COR-L47 (cell line): ENCODE results near the gene SLC29A3.

ENCODE experiments used
- DNase-seq: peaks from one replicate; lab custom pipeline; 2025; lab: John Stamatoyannopoulos, UW

The SLC29A3 gene

DNA sequence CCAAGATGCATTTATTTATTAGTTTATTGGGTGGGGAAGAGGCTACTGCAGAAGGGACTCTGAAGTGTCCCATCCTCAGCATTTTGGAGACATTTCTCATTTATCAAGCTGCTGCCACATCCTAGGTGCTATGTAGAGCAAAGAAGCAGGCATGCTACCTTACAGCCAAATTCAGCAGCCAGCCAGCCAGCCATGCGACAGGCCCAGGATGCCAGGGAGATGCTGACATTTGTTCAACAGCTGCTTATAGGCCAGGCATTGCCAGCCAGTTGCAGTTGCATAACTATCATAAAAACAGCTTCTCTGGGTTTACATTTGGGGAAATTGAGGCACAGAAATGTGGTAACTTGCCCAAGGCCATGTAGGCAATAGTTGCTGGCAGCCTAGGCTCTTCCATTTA, 2.3 kb downstream of the SLC29A3 start:
- DNase-seq = no peak

DNA sequence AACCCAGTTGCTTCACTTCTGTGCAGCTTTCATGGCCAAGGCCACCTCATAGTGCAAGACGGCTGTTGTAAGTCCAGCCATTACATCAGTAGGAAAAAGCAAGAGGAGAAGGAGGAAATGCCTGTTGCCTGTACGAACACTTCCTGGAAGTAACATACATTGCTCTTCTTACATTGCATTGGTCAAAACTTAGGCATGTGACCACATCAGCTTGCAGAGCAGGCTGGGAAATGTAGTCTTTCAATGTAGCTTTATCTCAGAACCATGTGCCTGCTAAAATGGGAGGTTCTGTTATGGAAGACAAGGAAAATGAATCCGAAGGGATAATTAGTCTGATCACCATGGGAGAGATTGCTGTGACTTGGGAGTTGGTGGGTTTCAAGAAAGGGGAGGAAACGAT, 4.3 kb downstream of the SLC29A3 start:
- DNase-seq = no peak

DNA sequence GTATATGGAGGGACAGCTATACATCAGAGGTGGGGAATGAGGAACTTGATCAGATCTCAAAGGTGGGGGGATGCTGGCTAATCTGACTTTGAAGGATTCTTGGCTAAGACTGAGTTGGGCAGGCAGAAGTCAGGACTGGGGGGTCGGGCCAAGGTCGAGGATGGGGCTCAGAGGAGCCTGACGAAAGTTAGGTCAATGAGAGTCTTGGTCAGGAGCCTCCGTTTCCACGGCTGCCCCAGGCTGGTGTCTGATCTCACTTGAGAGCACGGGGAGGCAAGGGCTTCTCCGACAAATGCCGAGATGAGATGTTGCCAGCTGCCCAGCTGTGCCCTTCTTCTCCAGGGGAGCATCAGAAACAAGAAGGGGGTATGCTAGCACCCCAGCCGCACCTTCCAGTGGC, 5.7 kb downstream of the SLC29A3 start:
- no peak for DNase-seq

DNA sequence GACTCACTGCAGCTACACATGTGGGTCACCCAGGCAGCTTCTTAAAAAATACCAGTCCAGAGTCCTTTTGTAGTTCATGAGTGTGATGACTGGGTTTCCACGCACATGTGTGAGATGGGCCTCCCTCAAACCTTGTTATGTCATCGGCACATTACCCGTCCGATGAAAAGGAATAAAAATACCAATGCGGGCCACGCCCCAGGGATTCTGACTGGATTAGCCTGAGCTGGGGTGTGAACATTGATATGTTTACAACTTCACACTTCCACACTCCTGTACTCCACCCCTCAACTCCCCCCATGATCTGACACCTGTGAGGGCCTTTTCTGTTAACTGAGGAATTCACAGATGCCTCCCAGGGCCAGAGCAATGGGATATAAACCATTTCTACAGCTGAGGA, 6.2 kb downstream of the SLC29A3 start:
- DNase-seq = no peak

DNA sequence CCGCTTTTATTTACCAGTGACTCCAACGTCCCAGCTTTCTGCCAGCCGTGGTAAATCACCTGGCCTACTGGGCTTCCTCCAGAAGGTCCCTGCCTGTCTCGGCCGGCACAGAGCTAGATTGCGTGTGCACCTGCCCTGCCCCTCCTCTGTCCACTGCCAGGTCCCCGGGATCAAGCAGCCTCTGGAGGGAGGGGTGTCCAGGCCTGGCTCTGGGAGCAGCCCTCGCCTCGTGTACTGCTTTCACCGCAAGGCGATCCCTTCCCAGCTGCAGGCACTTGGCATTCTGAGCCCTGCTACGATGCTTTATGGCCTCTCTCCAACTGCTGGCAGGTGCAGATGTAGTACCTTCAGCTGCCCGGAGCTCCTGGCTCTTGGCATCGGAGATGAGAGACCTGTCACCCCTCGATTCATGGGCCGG, 7.4 kb downstream of the SLC29A3 start:
- DNase-seq = peak; percentile 68

DNA sequence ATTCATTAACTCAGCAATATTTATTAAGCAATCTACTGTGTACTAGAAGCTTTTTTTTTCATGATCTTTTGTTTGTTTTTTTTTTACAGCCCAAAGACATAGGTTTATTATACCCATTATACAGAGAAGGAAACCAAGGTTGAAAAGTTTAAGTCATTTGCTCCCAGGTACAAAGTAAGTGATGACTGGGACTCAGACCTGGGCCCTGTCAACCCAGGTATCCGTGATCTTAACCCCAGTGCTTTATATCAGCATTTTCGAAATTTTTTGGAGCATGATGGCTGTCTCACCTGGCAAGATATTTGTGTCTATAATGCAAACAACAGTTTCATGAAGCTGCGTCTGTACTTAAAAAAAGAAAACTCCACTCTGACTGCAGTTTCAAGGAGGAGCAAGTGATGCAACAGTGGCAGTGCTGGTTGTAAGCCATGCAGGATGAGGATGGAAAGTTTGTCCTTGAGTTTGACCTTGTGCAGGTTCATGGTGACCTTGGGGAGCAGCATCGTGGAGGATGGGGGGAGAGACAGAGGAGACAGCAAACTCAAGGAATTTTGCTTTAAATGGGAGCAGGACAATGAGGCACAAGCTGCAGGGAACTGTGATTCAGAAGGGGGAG, 11.8 kb downstream of the SLC29A3 start:
- no peak for DNase-seq

DNA sequence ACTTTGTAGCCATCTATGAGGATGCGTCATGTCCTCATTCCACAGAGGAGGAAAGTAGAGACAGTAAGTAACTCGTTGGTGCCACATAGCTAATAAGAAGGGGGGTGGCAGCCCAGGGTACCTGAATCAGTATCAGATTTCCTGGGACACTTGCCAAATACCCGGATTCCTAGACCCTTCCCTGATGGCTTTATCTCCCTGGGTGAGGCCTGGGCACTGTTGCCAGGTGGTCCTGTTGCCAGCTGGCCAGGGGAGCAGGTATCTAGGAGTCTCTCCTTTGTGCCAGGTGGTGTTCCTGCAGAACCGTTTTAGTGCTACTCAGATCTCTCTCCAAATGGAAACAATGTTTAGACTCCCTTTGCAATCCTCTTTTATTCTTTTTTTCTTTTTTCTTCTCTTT, 12.7 kb downstream of the SLC29A3 start:
- DNase-seq = peak; percentile 54

DNA sequence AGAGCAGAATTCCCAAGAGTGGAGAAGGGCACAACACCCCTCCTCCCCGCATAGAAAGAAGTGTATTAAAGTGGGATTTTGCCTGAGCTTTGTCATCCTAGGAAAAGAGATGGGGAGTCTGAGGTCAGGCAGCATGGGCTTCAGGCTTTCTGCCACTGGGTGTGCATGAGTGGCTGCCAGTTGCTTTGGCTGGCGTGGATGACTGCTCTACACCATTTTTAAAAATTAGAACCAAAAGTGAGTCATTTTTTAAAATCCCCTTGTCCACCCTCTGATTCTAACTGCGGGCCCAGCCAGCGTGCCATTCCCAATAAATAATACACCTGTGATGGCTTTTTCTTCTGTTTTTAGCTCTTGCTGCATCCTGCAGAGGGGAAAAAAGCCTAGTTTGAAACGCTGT, 13.4 kb downstream of the SLC29A3 start:
- DNase-seq = no peak

DNA sequence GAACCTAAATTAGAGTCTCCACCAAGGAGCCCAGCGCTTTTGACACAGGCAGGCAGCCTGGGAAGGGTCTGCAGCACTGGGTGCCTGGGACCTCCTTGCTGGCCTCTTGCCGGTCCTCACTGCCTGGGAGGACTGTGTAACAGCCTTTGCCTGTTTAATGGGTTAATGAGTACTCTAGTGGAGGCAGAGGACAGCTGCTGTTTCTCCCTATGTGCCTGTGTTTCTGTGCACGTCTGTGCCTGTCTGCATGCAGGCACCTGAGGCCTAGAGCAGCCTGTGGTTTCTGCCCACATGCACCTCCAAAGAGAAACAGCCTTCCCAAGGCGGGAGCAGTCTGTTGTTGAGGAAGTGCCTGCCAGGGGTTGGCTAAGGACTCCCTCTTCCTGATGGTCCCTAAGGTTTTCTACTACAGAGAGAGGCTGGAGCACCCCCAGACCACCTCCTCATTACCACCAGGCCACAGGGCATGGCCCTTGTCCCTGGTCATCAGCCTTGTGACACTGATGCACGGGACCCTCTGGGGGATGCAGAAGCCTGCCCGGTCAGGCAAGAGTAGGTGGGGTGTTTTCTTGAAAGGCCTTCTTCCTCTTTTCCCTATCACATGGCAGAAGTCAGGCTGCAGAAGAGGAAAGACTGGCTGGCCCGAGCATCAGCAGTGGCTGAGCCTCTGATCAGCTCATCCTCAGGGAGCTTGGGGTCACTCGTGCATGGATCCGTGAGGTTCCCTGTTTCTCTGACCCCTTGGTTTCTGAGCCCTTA, 14.2 kb downstream of the SLC29A3 start:
- DNase-seq = no peak

DNA sequence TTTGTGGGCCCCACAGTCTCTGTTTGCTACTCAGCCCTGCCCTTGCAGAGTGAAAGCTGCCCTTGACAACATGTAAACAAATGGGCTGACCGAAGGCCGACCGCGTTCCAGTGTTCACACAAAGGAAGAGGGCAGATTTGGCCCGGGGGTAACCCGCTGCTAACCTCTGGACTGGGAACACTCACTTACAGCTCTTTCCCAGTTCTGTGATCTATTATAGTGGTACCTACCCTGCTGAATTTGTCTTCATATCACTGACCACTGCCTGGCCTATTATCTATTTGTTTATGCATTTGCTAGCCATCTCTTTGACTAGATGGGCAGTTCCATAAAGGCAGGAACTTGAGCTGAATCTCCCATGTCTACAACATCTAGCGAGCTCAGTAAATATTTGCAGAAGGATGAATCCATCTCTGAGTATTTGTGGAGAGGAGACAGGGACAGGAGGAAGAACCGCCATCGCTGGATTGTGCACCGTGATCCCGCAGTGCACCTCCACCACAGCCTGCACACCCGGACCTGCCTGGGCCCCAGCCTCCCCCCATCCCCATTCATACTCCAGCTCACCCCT, 15.2 kb downstream of the SLC29A3 start:
- no peak for DNase-seq

DNA sequence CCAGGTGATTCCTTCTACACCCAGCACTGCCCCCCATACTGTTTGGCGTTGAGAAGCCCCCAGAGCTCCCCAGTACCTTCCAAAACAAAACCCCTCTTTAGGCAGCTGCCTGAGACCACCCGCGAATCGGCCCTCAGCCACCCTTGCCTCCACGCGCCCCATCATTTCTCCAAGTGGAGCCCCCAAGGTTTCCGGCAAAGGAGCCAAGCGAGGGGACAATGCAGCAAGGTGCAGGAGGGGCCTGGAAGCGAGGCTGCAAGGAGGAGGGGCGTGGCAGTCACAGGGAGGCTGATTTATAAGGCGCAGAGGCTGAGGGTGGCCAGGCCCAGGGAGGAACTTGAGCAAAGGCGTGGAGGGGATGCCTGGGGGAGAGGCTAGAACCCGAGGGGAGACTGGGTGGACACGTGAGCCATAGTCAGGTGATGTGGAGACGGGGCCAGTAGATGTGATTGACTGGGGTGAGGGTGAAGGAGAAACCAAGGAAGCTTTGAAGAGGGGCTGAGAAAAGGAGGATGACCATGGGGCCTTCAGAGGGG, 16.2 kb downstream of the SLC29A3 start:
- DNase-seq = no peak

DNA sequence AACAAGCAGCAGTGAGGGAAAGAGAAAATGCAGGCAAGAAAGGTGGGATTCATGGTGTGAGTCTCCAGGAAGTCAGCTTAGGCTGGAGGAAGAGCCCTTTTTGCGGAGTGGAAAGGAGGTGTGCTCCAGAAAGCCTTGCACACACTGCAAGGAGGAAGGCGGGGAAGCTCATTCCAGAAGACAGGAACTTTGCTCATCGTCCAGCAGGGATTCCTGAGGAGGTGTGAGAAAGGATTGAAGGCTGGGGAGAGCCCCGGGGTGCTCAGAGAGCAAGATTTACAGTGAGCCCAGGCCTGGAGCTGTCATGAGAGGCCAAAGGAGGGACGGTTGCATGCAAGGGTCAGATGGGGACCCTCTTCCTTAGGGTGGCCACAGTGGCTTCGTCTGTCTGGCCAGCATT, 17.6 kb downstream of the SLC29A3 start:
- DNase-seq = no peak

DNA sequence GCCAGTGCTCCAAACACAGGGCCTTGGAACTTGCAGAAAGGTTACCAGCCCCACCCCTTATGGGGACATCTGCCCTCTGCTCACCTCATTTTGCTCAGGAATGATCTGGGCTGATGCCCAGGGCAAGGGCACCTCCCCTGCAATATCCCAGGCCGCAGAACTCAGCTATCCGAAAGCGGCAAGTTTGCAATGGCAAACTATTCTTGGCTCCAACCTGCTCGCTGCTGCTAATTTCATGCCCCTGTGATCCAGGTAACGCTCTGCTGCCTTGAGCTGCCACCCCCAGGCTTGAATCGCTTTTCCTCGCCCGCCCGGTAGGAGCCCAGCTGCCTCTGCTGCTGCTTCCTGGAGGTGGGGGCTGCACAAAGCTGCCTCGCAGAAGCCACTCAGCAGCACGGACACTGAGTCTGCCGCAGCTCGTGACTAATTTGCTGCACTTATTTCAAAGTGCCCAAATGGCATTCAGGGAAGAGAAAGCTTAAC, 18.2 kb downstream of the SLC29A3 start:
- no peak for DNase-seq

DNA sequence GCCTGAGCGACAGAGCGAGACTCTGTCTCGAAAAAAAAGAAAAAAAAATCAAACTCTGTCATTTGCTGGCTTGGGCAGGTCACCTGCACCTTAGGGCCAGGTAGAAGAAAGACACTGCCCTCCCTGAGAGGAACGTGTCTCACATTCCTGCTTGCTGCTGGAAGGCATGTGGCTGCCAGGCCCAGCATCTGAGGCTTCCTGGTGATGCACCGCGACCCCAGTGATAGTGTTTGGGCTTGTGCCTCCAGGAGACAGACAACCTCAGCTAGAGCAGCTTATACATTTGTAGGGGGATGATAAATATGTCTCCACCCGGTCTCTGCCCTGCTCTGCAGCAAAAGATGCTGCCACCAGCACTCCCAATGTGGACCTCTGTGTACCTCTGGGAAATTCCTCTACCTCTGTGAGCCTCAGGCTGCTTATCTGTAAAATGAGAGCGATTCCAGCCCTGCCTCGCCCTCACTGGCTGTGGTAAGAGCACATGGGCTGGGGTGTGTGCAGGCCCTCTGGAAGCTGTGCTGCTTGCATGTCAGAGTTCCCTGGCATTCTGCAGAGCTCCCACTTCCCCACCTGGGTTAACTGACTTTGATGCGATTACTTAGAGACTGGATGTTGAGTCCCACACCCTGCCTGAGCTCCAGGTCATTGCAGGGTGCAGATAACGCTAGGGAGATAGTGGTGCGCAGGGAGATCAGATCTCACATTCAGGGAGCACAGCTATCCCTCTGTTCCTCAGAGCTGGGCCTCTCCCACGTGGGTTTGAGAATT, 19.9 kb downstream of the SLC29A3 start:
- no peak for DNase-seq

DNA sequence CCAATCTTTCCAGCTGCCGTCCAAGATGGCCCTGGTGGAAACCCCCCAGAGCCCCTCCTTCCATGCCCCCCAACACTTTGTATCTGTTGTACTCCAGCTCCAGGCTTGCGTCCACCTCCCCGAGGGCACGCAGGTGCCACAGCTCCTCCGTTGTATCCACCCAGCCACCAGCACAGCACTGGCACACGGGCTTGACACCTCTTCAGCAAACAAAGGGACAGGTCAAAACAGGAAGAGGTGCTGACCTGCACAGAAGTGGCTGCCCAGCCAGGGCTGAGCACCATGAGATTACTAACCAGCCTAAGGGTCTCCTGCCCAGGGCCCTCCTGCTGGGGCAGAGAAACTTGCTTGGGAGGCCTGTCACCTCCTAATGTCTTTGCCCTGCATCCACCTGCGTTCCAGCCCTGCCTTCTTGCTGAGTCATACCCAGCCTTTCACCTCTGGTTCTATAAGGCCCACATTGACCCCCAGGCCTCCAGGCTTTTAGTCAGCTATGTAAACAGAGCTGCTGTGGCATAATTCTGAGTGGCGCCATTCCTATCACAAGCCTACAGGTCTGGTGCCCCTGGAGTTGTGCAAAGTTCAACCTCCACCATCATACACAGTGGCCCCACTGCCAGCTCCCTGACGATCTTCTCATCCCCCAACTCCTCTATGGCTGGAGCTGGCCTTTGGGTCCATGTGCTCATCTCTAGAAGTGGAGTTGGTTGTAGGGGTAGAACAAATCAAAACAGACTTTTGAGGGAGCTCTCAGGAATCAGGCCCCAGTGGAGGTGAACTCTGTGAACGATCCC, 20.9 kb downstream of the SLC29A3 start:
- no peak for DNase-seq

DNA sequence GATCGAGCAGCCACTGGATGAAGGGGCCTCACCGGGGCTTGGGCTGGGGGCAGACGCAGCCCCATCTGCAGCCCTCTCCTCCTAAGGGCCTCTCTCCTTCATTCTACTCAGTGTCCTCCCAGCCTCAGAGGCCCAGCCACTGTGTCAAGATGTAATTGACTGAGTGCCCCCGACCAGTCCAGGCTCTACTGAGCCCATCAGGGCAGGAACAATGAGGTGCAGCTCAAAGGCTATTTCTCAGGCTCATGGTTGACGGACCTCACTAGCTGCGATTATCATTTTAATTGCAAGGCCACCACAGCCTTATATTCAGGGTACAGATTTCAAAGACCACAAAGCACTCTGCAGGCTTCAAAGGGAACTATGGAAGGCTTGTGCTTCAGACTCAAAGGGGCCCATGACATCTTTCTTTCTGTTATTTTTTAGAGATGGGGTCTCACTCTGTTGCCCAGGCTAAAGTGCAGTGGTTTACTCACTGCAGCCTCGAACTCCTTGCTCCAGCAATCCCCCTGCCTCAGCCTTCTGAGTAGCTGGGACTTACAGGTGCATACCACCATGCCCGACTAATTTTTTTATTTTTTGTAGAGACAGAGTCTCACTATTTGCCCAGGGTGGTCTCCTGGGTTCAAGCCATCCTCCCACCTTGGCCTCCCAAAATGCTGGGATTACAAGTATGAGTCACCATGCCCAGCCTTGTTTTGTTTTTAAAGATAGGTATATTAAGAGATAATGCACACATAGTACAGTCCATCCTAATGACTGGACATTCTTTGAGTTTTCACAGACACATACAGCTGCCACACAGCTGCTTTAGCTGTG, 23.7 kb downstream of the SLC29A3 start:
- no peak for DNase-seq

DNA sequence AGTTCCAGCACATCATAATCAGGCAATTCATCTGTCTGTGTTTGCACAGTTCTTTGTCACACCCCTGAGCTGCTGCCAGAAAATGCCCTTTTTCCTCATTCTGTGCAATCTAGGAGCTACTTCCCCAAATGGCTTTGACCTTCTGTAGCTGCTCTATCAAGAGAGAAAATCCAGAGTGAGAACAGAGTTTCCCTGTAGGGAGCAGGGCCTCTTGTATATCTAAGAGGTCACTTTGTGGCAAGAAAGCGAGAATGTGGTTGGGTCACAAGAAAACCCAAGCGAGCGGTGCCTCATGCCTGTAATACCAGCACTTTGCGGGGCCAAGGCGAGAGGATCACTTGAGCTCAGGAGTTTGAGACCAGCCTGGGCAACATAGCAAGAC, 24.3 kb downstream of the SLC29A3 start:
- no peak for DNase-seq

DNA sequence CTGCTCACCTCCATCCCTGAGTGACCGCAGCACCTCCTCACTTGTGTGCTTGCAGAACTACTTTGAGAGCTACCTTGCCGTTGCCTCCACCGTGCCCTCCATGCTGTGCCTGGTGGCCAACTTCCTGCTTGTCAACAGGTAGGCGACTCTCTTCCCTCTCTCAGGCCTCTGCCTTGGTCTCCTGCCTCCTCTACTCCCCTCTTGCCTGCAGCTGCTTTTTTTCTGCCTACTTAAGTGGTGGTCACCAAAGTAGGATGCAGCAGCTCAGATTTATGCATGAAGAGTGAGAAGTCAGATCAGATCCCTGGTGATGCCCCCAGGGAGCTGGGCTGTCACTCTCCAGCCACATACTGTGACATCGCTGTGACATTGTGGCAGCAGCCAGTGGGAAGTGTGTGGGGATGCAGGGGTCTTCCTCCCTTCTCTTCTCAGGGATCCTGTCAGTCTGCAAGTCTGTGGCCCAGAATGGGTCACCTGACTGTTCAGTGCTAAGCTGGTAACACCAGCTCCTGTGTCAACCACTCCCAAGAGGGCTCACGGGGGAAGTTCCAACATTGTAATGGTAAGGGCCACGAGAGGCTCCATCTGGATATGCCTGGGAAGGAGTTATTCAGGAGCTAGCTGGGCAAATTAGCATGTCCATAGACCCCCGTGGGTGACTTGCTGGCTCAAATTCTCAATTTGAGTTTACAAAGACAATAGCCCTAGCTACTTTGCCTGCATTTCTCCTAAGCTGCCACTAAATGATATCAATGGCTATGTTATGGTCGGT, 25.3 kb downstream of the SLC29A3 start:
- DNase-seq = no peak

DNA sequence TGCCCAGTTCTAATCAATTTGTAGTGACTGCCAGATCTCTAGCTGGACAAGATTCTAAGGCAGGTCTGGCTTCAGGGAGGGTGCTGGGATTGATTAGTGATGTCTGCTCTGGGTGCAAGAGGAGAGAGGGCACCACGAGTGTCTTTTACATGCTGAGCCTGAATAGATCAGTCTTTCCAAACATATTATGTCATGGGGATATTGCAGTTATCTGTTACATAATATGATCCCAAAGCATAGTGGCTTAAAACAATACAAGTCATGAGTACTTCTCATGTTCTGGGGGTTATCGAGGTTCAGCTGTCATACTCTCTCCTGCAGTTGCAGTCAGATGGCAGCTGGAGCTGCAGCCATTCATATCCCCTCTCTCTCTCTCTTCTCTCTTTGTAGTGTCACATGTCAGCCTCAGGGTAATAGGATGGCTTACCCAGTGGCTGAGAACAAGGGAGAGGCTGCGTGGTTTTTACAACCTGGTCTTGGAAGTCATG, 26.0 kb downstream of the SLC29A3 start:
- DNase-seq = no peak

DNA sequence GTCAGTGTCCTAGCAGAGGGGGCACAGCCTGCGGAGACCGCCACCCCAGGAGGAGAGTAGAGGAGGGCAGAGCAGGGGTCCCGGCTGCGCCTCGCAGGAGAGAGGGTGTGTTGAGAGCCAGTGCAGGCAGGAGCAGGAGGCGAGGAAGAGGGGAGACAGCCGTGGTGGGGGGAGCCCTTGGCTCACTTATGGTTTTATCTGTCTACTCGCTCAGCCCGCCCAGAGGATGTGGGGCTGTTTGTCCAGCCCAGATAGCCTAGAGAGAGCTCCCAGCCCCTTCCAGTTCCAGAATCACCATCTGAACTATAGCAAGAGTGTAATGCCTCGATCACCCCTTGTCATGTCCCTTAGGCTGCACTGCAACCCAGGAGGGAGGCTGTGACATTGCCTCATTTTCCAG, 26.6 kb downstream of the SLC29A3 start:
- DNase-seq = no peak
